Activated naive CD4-positive, alpha-beta T cell treated with anti-CD3 and anti-CD28 coated beads for 36 hours (primary cell): ENCODE measurements around the gene TMEM150B. TPM values are rescaled to one million over a fixed set of nuclear protein-coding genes. Genes with fewer than 3 reads are reported as not detected.

Source experiments
- CTCF ChIA-PET: fragments of 350-600 bp; sonication (Branson Sonifier 250); formaldehyde crosslinking; loops from one replicate; lab custom pipeline; 2021; ENCODE audit warnings: antibody characterized with exemption; lab: Charles Lee
- DNase-seq: peaks from one replicate; pipeline ENCODE4 v3.0.0-alpha.2; 2020
- H3K27ac Mint-ChIP-seq: one replicate; pipeline ENCODE4 v1.8.0; 2021; ENCODE audit warnings: mild to moderate bottlenecking, mixed read lengths
- H3K27me3 Mint-ChIP-seq: one replicate; pipeline ENCODE4 v1.8.0; 2021; ENCODE audit warnings: low read depth, mixed read lengths
- H3K36me3 Mint-ChIP-seq: one replicate; pipeline ENCODE4 v1.8.0; 2021; ENCODE audit warnings: low read depth, mixed read lengths
- H3K4me1 Mint-ChIP-seq: one replicate; pipeline ENCODE4 v1.8.0; 2021; ENCODE audit warnings: low read depth, mixed read lengths
- H3K4me3 Mint-ChIP-seq: one replicate; pipeline ENCODE4 v1.8.0; 2021; ENCODE audit warnings: mild to moderate bottlenecking, moderate library complexity, mixed read lengths
- H3K9me3 Mint-ChIP-seq: one replicate; pipeline ENCODE4 v1.8.0; 2021; ENCODE audit warnings: mixed read lengths
- intact Hi-C: fragments of 100-400 bp; cut with micrococcal nuclease; formaldehyde crosslinking; loops from one replicate; pipeline ENCODE4 v1.15.1; 2023
- total RNA-seq, 2 experiments: library from RNA; stranded (reverse); gene quantifications; one replicate each; pipeline ENCODE4 v1.2.3, GENCODE V29; 2021

The TMEM150B gene
- total RNA-seq, 2 experiments from 2014 or later: not detected

DNA sequence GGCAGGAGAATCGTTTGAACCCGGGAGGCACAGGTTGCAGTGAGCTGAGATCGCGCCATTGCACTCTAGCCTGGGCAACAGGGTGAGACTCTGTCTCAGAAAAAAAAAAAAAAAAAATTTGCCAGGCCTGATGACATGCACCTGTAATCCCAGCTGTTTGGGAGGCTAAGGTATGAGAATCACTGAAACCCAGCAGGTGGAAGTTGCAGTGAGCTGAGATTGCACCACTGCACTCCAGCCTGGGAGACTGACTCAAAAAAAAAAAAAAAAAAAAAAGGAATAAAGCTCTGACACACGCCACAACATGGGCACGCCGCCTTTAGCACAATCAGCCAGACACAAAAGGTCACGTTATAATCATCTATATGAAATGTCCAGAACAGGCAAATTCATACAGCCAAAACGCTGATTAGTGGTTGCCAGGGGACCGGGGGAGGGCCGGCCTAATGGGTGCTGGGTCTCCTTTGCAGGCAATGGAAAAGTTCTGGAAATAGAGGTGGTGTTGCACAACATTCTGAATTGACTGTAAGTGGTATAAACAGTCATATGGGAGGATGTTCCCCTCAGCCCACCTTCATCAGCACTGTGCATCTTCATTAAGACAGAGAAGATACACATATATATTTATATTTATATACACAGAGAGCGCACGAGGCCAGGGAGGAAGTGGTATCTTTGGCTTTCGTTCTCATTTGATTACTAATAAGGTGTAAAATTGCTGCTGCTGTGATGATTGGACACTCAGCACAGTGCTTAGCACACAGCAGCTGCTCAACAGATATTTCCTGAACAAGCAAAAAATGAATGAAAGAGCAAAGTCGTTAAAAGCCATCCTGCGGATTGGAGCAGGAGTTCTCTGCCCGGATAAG lies 49.1 kb downstream of the TMEM150B start:
- intact Hi-C loops: no loop called here
- H3K27me3 Mint-ChIP-seq: no peaks in the 10 kb centered on the region
- H3K36me3 Mint-ChIP-seq: peaks cover 17% of the 10 kb centered on the region
- H3K9me3 Mint-ChIP-seq: no peaks in the 10 kb centered on the region
- no peak for DNase-seq
- CTCF ChIA-PET: interaction anchor here (0.6 kb wide), 1 partner anchor 15 kb away, joined by 9 read pairs; no protein-coding TSS in a partner anchor
- H3K4me3 Mint-ChIP-seq: no peak overlapping the region
- no peak overlapping the region for H3K27ac Mint-ChIP-seq
- peaks cover 19% of the 10 kb centered on the region for H3K4me1 Mint-ChIP-seq

GRCh38 chr19:55273978-55274707 lies 51.0 kb downstream of the TMEM150B start:
- Mint-ChIP-seq H3K4me1 (peaks cover 3% of the 10 kb centered on the region), H3K36me3 (peaks cover 22% of the 10 kb centered on the region), H3K4me3 (no peak overlapping the region), H3K27ac (no peak overlapping the region), H3K9me3 (no peaks in the 10 kb centered on the region), H3K27me3 (no peaks in the 10 kb centered on the region)
- CTCF ChIA-PET: no interaction called here
- no peak for DNase-seq
- intact Hi-C loops: no loop called here

- CTCF ChIA-PET: no interaction called here
- Mint-ChIP-seq H3K27me3 (no peaks in the 10 kb centered on the region), H3K27ac (no peak overlapping the region), H3K36me3 (peaks cover 24% of the 10 kb centered on the region), H3K4me1 (no peaks in the 10 kb centered on the region), H3K4me3 (no peak overlapping the region), H3K9me3 (no peaks in the 10 kb centered on the region)
- DNase-seq: no peak
- intact Hi-C loops: no loop called here
Observed at GRCh38 chr19:55272142-55272541, 53.0 kb downstream of the TMEM150B start.

- Mint-ChIP-seq H3K36me3 (peaks cover 30% of the 10 kb centered on the region), H3K9me3 (peaks cover 4% of the 10 kb centered on the region), H3K27me3 (no peaks in the 10 kb centered on the region), H3K4me1 (no peaks in the 10 kb centered on the region), H3K27ac (no peak overlapping the region), H3K4me3 (no peak overlapping the region)
- DNase-seq: no peak
- CTCF ChIA-PET: interaction anchor here (0.8 kb wide), 1 partner anchor 31 kb away, joined by 3 read pairs; no protein-coding TSS in a partner anchor
- intact Hi-C loops: no loop called here
Observed at GRCh38 chr19:55270172-55270942, 54.8 kb downstream of the TMEM150B start.

- no peaks in the 10 kb centered on the region for H3K27me3 Mint-ChIP-seq
- CTCF ChIA-PET: no interaction called here
- peaks cover 30% of the 10 kb centered on the region for H3K36me3 Mint-ChIP-seq
- no peak for DNase-seq
- H3K4me3 Mint-ChIP-seq: no peak overlapping the region
- no peaks in the 10 kb centered on the region for H3K4me1 Mint-ChIP-seq
- peaks cover 4% of the 10 kb centered on the region for H3K9me3 Mint-ChIP-seq
- no peak overlapping the region for H3K27ac Mint-ChIP-seq
- intact Hi-C loops: no loop called here
Observed at GRCh38 chr19:55269299-55269698, 55.8 kb downstream of the TMEM150B start.

- H3K4me1 Mint-ChIP-seq: no peaks in the 10 kb centered on the region
- no peaks in the 10 kb centered on the region for H3K27me3 Mint-ChIP-seq
- H3K4me3 Mint-ChIP-seq: no peak overlapping the region
- H3K36me3 Mint-ChIP-seq: peaks cover 30% of the 10 kb centered on the region
- DNase-seq: no peak
- intact Hi-C loops: no loop called here
- H3K9me3 Mint-ChIP-seq: peaks cover 4% of the 10 kb centered on the region
- no peak overlapping the region for H3K27ac Mint-ChIP-seq
- CTCF ChIA-PET: interaction anchor here (0.6 kb wide), 1 partner anchor 113 kb away, joined by 4 read pairs; no protein-coding TSS in a partner anchor
Observed at GRCh38 chr19:55266840-55267239, 58.3 kb downstream of the TMEM150B start.

DNA sequence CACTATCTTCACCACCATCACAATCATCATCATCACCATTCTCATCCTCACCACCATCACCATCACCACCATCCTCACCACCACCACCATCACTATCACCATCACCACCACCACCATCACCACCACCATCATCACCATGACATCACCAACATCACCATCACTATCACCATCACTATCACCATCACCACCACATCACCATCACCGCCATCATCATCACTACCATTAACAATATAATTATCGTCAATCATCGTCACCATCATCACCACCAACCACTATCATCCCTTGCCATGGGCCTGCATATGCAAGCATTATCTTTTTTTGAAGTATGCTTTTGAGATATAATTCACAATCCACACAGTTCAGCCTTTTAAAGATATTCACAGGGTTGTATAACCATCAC lies 58.7 kb downstream of the TMEM150B start:
- no peaks in the 10 kb centered on the region for H3K27me3 Mint-ChIP-seq
- H3K36me3 Mint-ChIP-seq: peaks cover 30% of the 10 kb centered on the region
- no peak overlapping the region for H3K4me3 Mint-ChIP-seq
- no peak overlapping the region for H3K27ac Mint-ChIP-seq
- CTCF ChIA-PET: no interaction called here
- H3K4me1 Mint-ChIP-seq: no peaks in the 10 kb centered on the region
- DNase-seq: no peak
- intact Hi-C loops: no loop called here
- H3K9me3 Mint-ChIP-seq: peaks cover 4% of the 10 kb centered on the region

GRCh38 chr19:55265723-55266386 lies 59.3 kb downstream of the TMEM150B start:
- intact Hi-C loops: no loop called here
- DNase-seq: no peak
- Mint-ChIP-seq H3K9me3 (peaks cover 4% of the 10 kb centered on the region), H3K27ac (no peak overlapping the region), H3K4me3 (no peak overlapping the region), H3K4me1 (no peaks in the 10 kb centered on the region), H3K36me3 (peaks cover 29% of the 10 kb centered on the region), H3K27me3 (no peaks in the 10 kb centered on the region)
- CTCF ChIA-PET: no interaction called here

- Mint-ChIP-seq H3K9me3 (peaks cover 4% of the 10 kb centered on the region), H3K27me3 (no peaks in the 10 kb centered on the region), H3K4me3 (no peak overlapping the region), H3K36me3 (peaks cover 26% of the 10 kb centered on the region), H3K27ac (no peak overlapping the region), H3K4me1 (peaks cover 3% of the 10 kb centered on the region)
- intact Hi-C loops: no loop called here
- CTCF ChIA-PET: no interaction called here
- DNase-seq: no peak
Observed at GRCh38 chr19:55265173-55265572, 60.0 kb downstream of the TMEM150B start.

DNA sequence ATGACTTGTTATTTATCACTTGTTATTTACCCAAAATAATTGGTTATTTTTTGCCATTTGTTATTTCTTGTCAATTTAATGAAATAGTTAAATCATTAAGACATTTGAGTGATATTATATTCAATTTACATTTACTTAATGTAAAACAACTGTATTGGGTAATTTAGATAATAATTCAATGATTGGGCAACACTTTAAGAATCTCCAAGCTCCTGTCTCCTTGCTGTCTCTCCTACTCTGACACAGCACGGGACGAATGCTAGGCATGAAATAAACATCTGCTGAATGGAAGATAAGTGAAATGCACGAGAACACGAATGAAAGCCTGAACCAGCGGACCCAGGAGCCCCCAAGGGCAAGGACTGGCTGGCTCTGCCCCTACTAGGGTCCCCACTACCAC lies 60.6 kb downstream of the TMEM150B start:
- Mint-ChIP-seq H3K36me3 (peaks cover 25% of the 10 kb centered on the region), H3K27ac (no peak overlapping the region), H3K9me3 (peaks cover 4% of the 10 kb centered on the region), H3K27me3 (no peaks in the 10 kb centered on the region), H3K4me3 (no peak overlapping the region), H3K4me1 (peaks cover 6% of the 10 kb centered on the region)
- CTCF ChIA-PET: no interaction called here
- intact Hi-C loops: no loop called here
- DNase-seq: no peak
